Thymus (tissue), 11 donors: ENCODE measurements around the gene LRRC10B. TPM values are rescaled to one million over a fixed set of nuclear protein-coding genes. Genes with fewer than 3 reads are reported as not detected.
A peak's percentile ranks its signal among the peaks of the same experiment; 100 is the strongest.

Experiments
- DNase-seq, 9 donors: peaks; one replicate each; pipeline ENCODE4 v3.0.0-alpha.2; 2013; ENCODE audit warnings: low spot score in 9 of 9, low read depth in 6 of 9, missing footprints in 1 of 9
- H3K27ac ChIP-seq, 2 donors: one replicate each; pipeline ENCODE4 v1.5.1; 2013; ENCODE audit warnings: control low read depth in 1 of 2, low read depth in 1 of 2, low read length in 1 of 2, mild to moderate bottlenecking in 1 of 2, moderate library complexity in 1 of 2
- H3K27me3 ChIP-seq, 2 donors: one replicate each; pipeline ENCODE4 v1.5.1; 2013; ENCODE audit warnings: low read length in 1 of 2; ENCODE audit not compliant: control insufficient read depth in 2 of 2, insufficient read depth in 1 of 2
- H3K36me3 ChIP-seq, 2 donors: one replicate each; pipeline ENCODE4 v1.5.1; 2013; ENCODE audit warnings: low read length in 1 of 2, mild to moderate bottlenecking in 1 of 2, moderate library complexity in 1 of 2; ENCODE audit not compliant: control insufficient read depth in 2 of 2, insufficient read depth in 2 of 2
- H3K4me1 ChIP-seq, 2 donors: one replicate each; pipeline ENCODE4 v1.5.1; 2013; ENCODE audit warnings: low read length in 2 of 2; ENCODE audit not compliant: control insufficient read depth in 2 of 2, insufficient read depth in 2 of 2
- H3K4me3 ChIP-seq, 2 donors: one replicate each; pipeline ENCODE4 v1.5.1; 2013; ENCODE audit warnings: low read length in 2 of 2, control low read depth in 1 of 2, mild to moderate bottlenecking in 1 of 2
- H3K9me3 ChIP-seq, 2 donors: one replicate each; pipeline ENCODE4 v1.5.1; 2013; ENCODE audit warnings: low read length in 1 of 2, mild to moderate bottlenecking in 1 of 2; ENCODE audit not compliant: control insufficient read depth in 2 of 2, insufficient read depth in 1 of 2
- WGBS: extraction: QIAGEN DNeasy Blood & Tissue Kit; methylation state at CpG from one replicate; pipeline ENCODE4 v1.1.7; 2013; 5-methylcytosine and 5-hydroxymethylcytosine counted together
- polyA plus RNA-seq: library from polyadenylated mRNA; stranded (reverse); fragments of 200-250 nt; gene quantifications from one replicate; pipeline ENCODE4 v1.2.3, GENCODE V29; 2013
- total RNA-seq: library from RNA; stranded (reverse); fragments of 120-200 nt; gene quantifications from one replicate; pipeline ENCODE4 v1.2.4, GENCODE V29; 2013
- donor health status: healthy.

Gene LRRC10B
- total and polyA plus RNA-seq, 2 donors = 2.7 to 4.1 TPM

- H3K4me1 ChIP-seq = peaks cover 0 to 3% of the 10 kb centered on the region in 2 donors
- H3K36me3 ChIP-seq = no peaks in the 10 kb centered on the region
- H3K27me3 ChIP-seq = peaks cover 0 to 9% of the 10 kb centered on the region in 2 donors
- 95% methylated on average over 12 of the region's 12 CpGs for whole genome bisulfite sequencing
- no peak overlapping the region for H3K27ac ChIP-seq
- no peak for DNase-seq
- H3K9me3 ChIP-seq = no peaks in the 10 kb centered on the region
- no peak overlapping the region for H3K4me3 ChIP-seq
Measured at GRCh38 chr11:61491736-61492395, 16.7 kb upstream of the LRRC10B start.

GRCh38 chr11:61494381-61494961 is 14.1 kb upstream of the LRRC10B start:
- Histone ChIP-seq H3K9me3 (no peaks in the 10 kb centered on the region), H3K36me3 (no peaks in the 10 kb centered on the region), H3K27ac (no peak overlapping the region), H3K4me1 (peaks cover 0 to 3% of the 10 kb centered on the region in 2 donors), H3K27me3 (no peaks in the 10 kb centered on the region), H3K4me3 (no peak overlapping the region)
- WGBS = 93% methylated on average over 9 of the region's 9 CpGs
- no peak for DNase-seq

- Histone ChIP-seq H3K27me3 (peaks cover 0 to 4% of the 10 kb centered on the region in 2 donors), H3K4me1 (peaks cover 0 to 3% of the 10 kb centered on the region in 2 donors), H3K36me3 (no peaks in the 10 kb centered on the region), H3K9me3 (no peaks in the 10 kb centered on the region), H3K27ac (peak overlapping the region in 1 of 2 donors; percentile 24), H3K4me3 (no peak overlapping the region)
- no peak for DNase-seq
- 89% methylated on average over 26 of the region's 26 CpGs for WGBS
Measured at GRCh38 chr11:61495801-61496601, 12.5 kb upstream of the LRRC10B start.

GRCh38 chr11:61496602-61497400 is 11.7 kb upstream of the LRRC10B start:
- no peak for DNase-seq
- H3K4me1 ChIP-seq = peaks cover 0 to 3% of the 10 kb centered on the region in 2 donors
- H3K27me3 ChIP-seq = peaks cover 0 to 4% of the 10 kb centered on the region in 2 donors
- no peaks in the 10 kb centered on the region for H3K9me3 ChIP-seq
- H3K27ac ChIP-seq = no peak overlapping the region
- H3K4me3 ChIP-seq = no peak overlapping the region
- 97% methylated on average over 15 of the region's 15 CpGs for WGBS
- H3K36me3 ChIP-seq = no peaks in the 10 kb centered on the region

GRCh38 chr11:61497473-61497872 is 11.1 kb upstream of the LRRC10B start:
- Histone ChIP-seq H3K27ac (no peak overlapping the region), H3K36me3 (no peaks in the 10 kb centered on the region), H3K9me3 (no peaks in the 10 kb centered on the region), H3K4me3 (no peak overlapping the region), H3K4me1 (peaks cover 0 to 3% of the 10 kb centered on the region in 2 donors), H3K27me3 (peaks cover 0 to 4% of the 10 kb centered on the region in 2 donors)
- no peak for DNase-seq
- WGBS = 97% methylated on average over 2 of the region's 2 CpGs

- Histone ChIP-seq H3K27ac (no peak overlapping the region), H3K9me3 (no peaks in the 10 kb centered on the region), H3K4me3 (no peak overlapping the region), H3K36me3 (no peaks in the 10 kb centered on the region), H3K4me1 (peaks cover 0 to 3% of the 10 kb centered on the region in 2 donors), H3K27me3 (peaks cover 0 to 4% of the 10 kb centered on the region in 2 donors)
- WGBS = 84% methylated on average over 9 of the region's 9 CpGs
- DNase-seq = no peak
Measured at GRCh38 chr11:61497876-61498275, 10.7 kb upstream of the LRRC10B start.

- Histone ChIP-seq H3K27me3 (peaks cover 0 to 7% of the 10 kb centered on the region in 2 donors), H3K36me3 (no peaks in the 10 kb centered on the region), H3K9me3 (no peaks in the 10 kb centered on the region), H3K4me3 (no peak overlapping the region), H3K27ac (no peak overlapping the region), H3K4me1 (peaks cover 0 to 3% of the 10 kb centered on the region in 2 donors)
- WGBS = 89% methylated on average over 15 of the region's 15 CpGs
- no peak for DNase-seq
Measured at GRCh38 chr11:61498767-61499341, 9.7 kb upstream of the LRRC10B start.

- Histone ChIP-seq H3K27me3 (peaks cover 0 to 12% of the 10 kb centered on the region in 2 donors), H3K4me3 (no peak overlapping the region), H3K9me3 (no peaks in the 10 kb centered on the region), H3K4me1 (peaks cover 0 to 3% of the 10 kb centered on the region in 2 donors), H3K36me3 (no peaks in the 10 kb centered on the region), H3K27ac (no peak overlapping the region)
- 82% methylated on average over 12 of the region's 12 CpGs for WGBS
- DNase-seq = no peak
Measured at GRCh38 chr11:61499816-61500491, 8.6 kb upstream of the LRRC10B start.
